ENCODE measurements around the gene CD2BP2.

DNA sequence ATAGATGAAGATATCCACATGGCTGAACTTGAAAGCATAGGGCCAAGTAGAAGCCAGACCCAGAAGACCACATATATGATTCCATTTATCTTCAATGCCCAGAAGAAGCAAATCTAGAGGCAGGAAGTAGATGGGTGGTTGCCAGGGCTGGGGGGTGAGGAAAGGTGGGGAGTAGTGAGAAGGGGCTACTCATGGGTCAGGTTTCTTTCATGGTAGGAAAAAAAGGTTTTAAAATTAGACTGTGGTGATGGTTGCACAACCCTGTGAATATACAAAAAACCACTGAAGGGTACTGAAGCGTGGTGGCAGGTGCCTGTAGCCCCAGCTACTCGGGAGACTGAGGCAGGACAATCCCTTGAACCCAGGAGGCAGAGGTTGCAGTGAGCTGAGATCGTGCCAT is 5.4 kb downstream of the CD2BP2 start:
- TF ChIP-seq, protein P1, sequence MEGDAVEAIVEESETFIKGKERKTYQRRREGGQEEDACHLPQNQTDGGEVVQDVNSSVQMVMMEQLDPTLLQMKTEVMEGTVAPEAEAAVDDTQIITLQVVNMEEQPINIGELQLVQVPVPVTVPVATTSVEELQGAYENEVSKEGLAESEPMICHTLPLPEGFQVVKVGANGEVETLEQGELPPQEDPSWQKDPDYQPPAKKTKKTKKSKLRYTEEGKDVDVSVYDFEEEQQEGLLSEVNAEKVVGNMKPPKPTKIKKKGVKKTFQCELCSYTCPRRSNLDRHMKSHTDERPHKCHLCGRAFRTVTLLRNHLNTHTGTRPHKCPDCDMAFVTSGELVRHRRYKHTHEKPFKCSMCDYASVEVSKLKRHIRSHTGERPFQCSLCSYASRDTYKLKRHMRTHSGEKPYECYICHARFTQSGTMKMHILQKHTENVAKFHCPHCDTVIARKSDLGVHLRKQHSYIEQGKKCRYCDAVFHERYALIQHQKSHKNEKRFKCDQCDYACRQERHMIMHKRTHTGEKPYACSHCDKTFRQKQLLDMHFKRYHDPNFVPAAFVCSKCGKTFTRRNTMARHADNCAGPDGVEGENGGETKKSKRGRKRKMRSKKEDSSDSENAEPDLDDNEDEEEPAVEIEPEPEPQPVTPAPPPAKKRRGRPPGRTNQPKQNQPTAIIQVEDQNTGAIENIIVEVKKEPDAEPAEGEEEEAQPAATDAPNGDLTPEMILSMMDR (conservative IDR thresholded peaks at IDR 0.05; ENCODE audit: low read length): no peak
- TF ChIP-seq EZH2phosphoT487 (IDR thresholded peaks at IDR 0.05; ENCODE audit: borderline replicate concordance): no peak

Measured in Loucy (cell line).